IMR-90 (cell line): ENCODE results near the gene SLC26A5. TPM values are rescaled to one million over a fixed set of nuclear protein-coding genes. Genes with fewer than 3 reads are reported as not detected.
A peak's percentile ranks its signal among the peaks of the same experiment; 100 is the strongest.

Experiments used
- ATAC-seq: fragments of 200-7000 bp; cut with Tn5 transposase; 2 replicates; pipeline ENCODE4 v1.9.1; 2020; ENCODE audit warnings: low read depth, mild to moderate bottlenecking, moderate library complexity
- BruUV-seq: library from RNA; stranded (reverse); fragments of 400-500 nt; replicated peaks from 2 replicates; lab custom pipeline; 2021; lab: Mats Ljungman, UMichigan
- CTCF ChIA-PET: fragments of 300-600 bp; formaldehyde crosslinking; extraction: SDS; loops from one replicate; lab custom pipeline; 2021; ENCODE audit warnings: antibody characterized with exemption; lab: Yijun Ruan, JAX
- POLR2A ChIA-PET: fragments of 300-600 bp; sonication (Branson Sonifier 250); formaldehyde crosslinking; loops from one replicate; lab custom pipeline; 2022; ENCODE audit warnings: antibody characterized with exemption; ENCODE audit not compliant: unreplicated experiment; lab: Charles Lee
- DNase-seq: peaks from one replicate; pipeline ENCODE4 v3.0.0; 2013
- H2AFZ ChIP-seq: replicated peaks from 2 replicates; pipeline ENCODE3; 2013; ENCODE audit warnings: low read length, mild to moderate bottlenecking; ENCODE audit not compliant: poor library complexity
- H2AK5ac ChIP-seq: 2 replicates; pipeline ENCODE4 v1.6.1; 2013; ENCODE audit warnings: low read depth, low read length, inconsistent platforms
- H2AK9ac ChIP-seq: replicated peaks from 2 replicates; pipeline ENCODE3; 2013; ENCODE audit warnings: mild to moderate bottlenecking, low read depth, low read length, moderate library complexity; ENCODE audit not compliant: poor library complexity
- H2BK120ac ChIP-seq: 2 replicates; pipeline ENCODE4 v1.6.1; 2013; ENCODE audit warnings: low read depth, low read length, inconsistent platforms
- H2BK15ac ChIP-seq: 3 replicates; pipeline ENCODE4 v1.6.1; 2013; ENCODE audit warnings: low read depth, low read length, inconsistent platforms
- H2BK20ac ChIP-seq: 2 replicates; pipeline ENCODE4 v1.6.1; 2013; ENCODE audit warnings: low read depth, mild to moderate bottlenecking, inconsistent platforms, low read length, moderate library complexity
- H2BK5ac ChIP-seq: 2 replicates; pipeline ENCODE4 v1.6.1; 2013; ENCODE audit warnings: mild to moderate bottlenecking, low read depth, low read length, inconsistent platforms; ENCODE audit not compliant: poor library complexity, severe bottlenecking
- H3K14ac ChIP-seq: replicated peaks from 2 replicates; pipeline ENCODE4 v1.6.1; 2013; ENCODE audit warnings: low read depth, low read length, inconsistent platforms
- H3K18ac ChIP-seq: 2 replicates; pipeline ENCODE4 v1.6.1; 2013; ENCODE audit warnings: low read depth, low read length, control low read depth
- H3K23ac ChIP-seq: 2 replicates; pipeline ENCODE4 v1.6.1; 2013; ENCODE audit warnings: low read depth, low read length, inconsistent platforms
- H3K27ac ChIP-seq: 2 replicates; pipeline ENCODE4 v1.5.1; 2013; ENCODE audit warnings: mild to moderate bottlenecking, control low read depth, low read length; ENCODE audit not compliant: insufficient read depth
- H3K27me3 ChIP-seq: 2 replicates; pipeline ENCODE4 v1.6.1; 2013; ENCODE audit warnings: low read length; ENCODE audit not compliant: control insufficient read depth, insufficient read depth
- H3K36me3 ChIP-seq: 2 replicates; pipeline ENCODE4 v1.6.1; 2013; ENCODE audit warnings: low read length, mixed read lengths; ENCODE audit not compliant: control insufficient read depth, insufficient read depth
- H3K4ac ChIP-seq: 2 replicates; pipeline ENCODE4 v1.6.1; 2013; ENCODE audit warnings: low read depth, low read length, inconsistent platforms
- H3K4me1 ChIP-seq: 2 replicates; pipeline ENCODE4 v1.6.1; 2013; ENCODE audit warnings: low read length, mixed read lengths; ENCODE audit not compliant: control insufficient read depth, insufficient read depth
- H3K4me2 ChIP-seq: 2 replicates; pipeline ENCODE4 v1.6.1; 2013; ENCODE audit warnings: low read depth, mild to moderate bottlenecking, control low read depth, low read length, moderate library complexity
- H3K4me3 ChIP-seq: 2 replicates; pipeline ENCODE4 v1.5.1; 2013; ENCODE audit warnings: low read depth, mild to moderate bottlenecking, control low read depth, low read length, moderate library complexity; ENCODE audit not compliant: insufficient read depth
- H3K56ac ChIP-seq: 2 replicates; pipeline ENCODE4 v1.6.1; 2013; ENCODE audit warnings: low read length, inconsistent platforms; ENCODE audit not compliant: insufficient read depth; ENCODE audit errors: extremely low read depth
- H3K79me1 ChIP-seq, 2 experiments: 2 replicates each; pipeline ENCODE4 v1.6.1; 2013; ENCODE audit warnings: low read length in 2 of 2, inconsistent platforms in 1 of 2, low read depth in 1 of 2
- H3K9ac ChIP-seq: 2 replicates; pipeline ENCODE4 v1.6.1; 2013; ENCODE audit warnings: low read depth, low read length, control low read depth
- H3K9me1 ChIP-seq: 2 replicates; pipeline ENCODE4 v1.6.1; 2013; ENCODE audit warnings: low read length, inconsistent platforms; ENCODE audit not compliant: insufficient read depth
- H3K9me3 ChIP-seq: 2 replicates; pipeline ENCODE4 v1.6.1; 2013; ENCODE audit warnings: low read length; ENCODE audit not compliant: control insufficient read depth, insufficient read depth
- H4K20me1 ChIP-seq: 2 replicates; pipeline ENCODE4 v1.6.1; 2013; ENCODE audit warnings: low read length, inconsistent platforms; ENCODE audit not compliant: insufficient read depth
- H4K5ac ChIP-seq: 2 replicates; pipeline ENCODE4 v1.6.1; 2013; ENCODE audit warnings: mild to moderate bottlenecking, low read depth, low read length, control low read depth
- H4K8ac ChIP-seq, 2 experiments: 2 replicates each; pipeline ENCODE4 v1.6.1; 2013; ENCODE audit warnings: low read depth in 2 of 2, low read length in 2 of 2, control low read depth in 1 of 2, inconsistent platforms in 1 of 2
- H4K91ac ChIP-seq: 2 replicates; pipeline ENCODE4 v1.6.1; 2013; ENCODE audit warnings: low read depth, low read length, inconsistent platforms; ENCODE audit not compliant: insufficient read depth
- BHLHE40 ChIP-seq: fragments of 150-350 bp; IDR thresholded peaks from 2 replicates; pipeline ENCODE4 v1.6.1; 2016; ENCODE audit warnings: mild to moderate bottlenecking, low read depth, low read length
- CEBPB ChIP-seq: IDR thresholded peaks from 2 replicates; pipeline ENCODE4 v1.6.1; 2012; ENCODE audit warnings: low read depth, low read length, improper control_type of control experiment
- CHD1 ChIP-seq: IDR thresholded peaks from 2 replicates; pipeline ENCODE4 v1.6.1; 2012; ENCODE audit warnings: low read depth, low read length, improper control_type of control experiment
- CTCF ChIP-seq: conservative IDR thresholded peaks from 2 replicates; pipeline ENCODE4 v1.5.1; 2012; ENCODE audit warnings: mild to moderate bottlenecking, low read depth, low read length, improper control_type of control experiment
- FOS ChIP-seq: fragments of 150-350 bp; IDR thresholded peaks from 2 replicates; pipeline ENCODE4 v1.6.1; 2016; ENCODE audit warnings: low read depth, low read length
- MAFK ChIP-seq: IDR thresholded peaks from 2 replicates; pipeline ENCODE4 v1.6.1; 2012; ENCODE audit warnings: low read depth, low read length, improper control_type of control experiment
- MAZ ChIP-seq: IDR thresholded peaks from 2 replicates; pipeline ENCODE4 v1.6.1; 2012; ENCODE audit warnings: low read depth, mild to moderate bottlenecking, low read length, improper control_type of control experiment, moderate library complexity, borderline replicate concordance
- MXI1 ChIP-seq: IDR thresholded peaks from 2 replicates; pipeline ENCODE4 v1.6.1; 2012; ENCODE audit warnings: low read depth, mild to moderate bottlenecking, low read length, moderate library complexity, borderline replicate concordance
- NFE2L2 ChIP-seq: fragments of 150-350 bp; IDR thresholded peaks from 2 replicates; pipeline ENCODE4 v1.6.1; 2016; ENCODE audit warnings: low read depth, mild to moderate bottlenecking, low read length
- POLR2A ChIP-seq: IDR thresholded peaks from 2 replicates; pipeline ENCODE4 v1.6.1; 2012; ENCODE audit warnings: mild to moderate bottlenecking, low read depth, low read length
- RAD21 ChIP-seq: IDR thresholded peaks from 2 replicates; pipeline ENCODE4 v1.6.1; 2012; ENCODE audit warnings: low read length, improper control_type of control experiment
- RCOR1 ChIP-seq: IDR thresholded peaks from 2 replicates; pipeline ENCODE4 v1.6.1; 2012; ENCODE audit warnings: mild to moderate bottlenecking, low read length, improper control_type of control experiment; ENCODE audit not compliant: insufficient replicate concordance
- RFX5 ChIP-seq: IDR thresholded peaks from 2 replicates; pipeline ENCODE4 v1.8.0; 2012; ENCODE audit warnings: low read depth, mild to moderate bottlenecking, low read length, moderate library complexity
- SMC3 ChIP-seq: fragments of 150-350 bp; IDR thresholded peaks from 2 replicates; pipeline ENCODE4 v1.6.1; 2016; ENCODE audit warnings: low read depth, mild to moderate bottlenecking, antibody characterized with exemption, low read length, moderate library complexity
- WGBS, 2 experiments: methylation state at CpG; one replicate each; pipeline versions ENCODE4 v1.1.5 to v1.1.7; 2013; ENCODE audit warnings: missing lambda C conversion rate in 2 of 2; ENCODE audit not compliant: insufficient read length in 1 of 2; ENCODE audit errors: extremely low coverage in 2 of 2; 5-methylcytosine and 5-hydroxymethylcytosine counted together
- dilution Hi-C: fragments of 300-500 bp; cut with HindIII; formaldehyde crosslinking; loops from one replicate; pipeline ENCODE4 v1.14.3; 2018; ENCODE audit warnings: low sequenced_read_pairs; ENCODE audit not compliant: unreplicated experiment
- in situ Hi-C: fragments of 300-500 bp; cut with MboI; formaldehyde crosslinking; loops from 3 replicates; pipeline ENCODE4 v1.14.3; 2019; ENCODE audit warnings: low sequenced_read_pairs, inconsistent platforms, mixed read lengths
- intact Hi-C: fragments of 100-400 bp; cut with micrococcal nuclease; formaldehyde crosslinking; loops from 2 replicates; pipeline ENCODE4 v1.10.0; 2022
- polyA plus RNA-seq, 3 experiments: library from polyadenylated mRNA; depleted of rRNA; stranded (reverse); fragments of >200 nt; gene quantifications; 2 replicates each; pipeline ENCODE4 v1.2.3, GENCODE V29; 2012; ENCODE audit warnings: low replicate concordance in 1 of 3
- total RNA-seq: library from RNA; depleted of rRNA; stranded (reverse); fragments of >200 nt; gene quantifications from 2 replicates; pipeline ENCODE4 v1.2.3, GENCODE V29; 2012
- TF ChIP-seq, protein P1 (sequence below): fragments of 150-350 bp; IDR thresholded peaks from 2 replicates; pipeline ENCODE4 v1.6.1; 2017; ENCODE audit warnings: mild to moderate bottlenecking, antibody characterized with exemption, low read length, low read depth
- TF ChIP-seq, protein P2 (sequence below): fragments of 150-350 bp; IDR thresholded peaks from 2 replicates; pipeline ENCODE4 v1.6.1; 2016; ENCODE audit warnings: low read depth, mild to moderate bottlenecking, low read length, moderate library complexity, borderline replicate concordance

SLC26A5 gene
- total and polyA plus RNA-seq, 2 of the 4 experiments (the other 2 are of a cell fraction): not detected

- Histone ChIP-seq H3K4me2 (no peak overlapping the region), H3K56ac (no peak overlapping the region), H3K27ac (no peak overlapping the region), H3K4ac (no peak overlapping the region), H2BK5ac (no peak overlapping the region), H2AK9ac (no peak overlapping the region), H3K27me3 (peaks cover 5% of the 10 kb centered on the region), H2BK120ac (no peak overlapping the region), H2BK15ac (no peak overlapping the region), H4K20me1 (no peaks in the 10 kb centered on the region), H3K9me3 (no peaks in the 10 kb centered on the region), H2BK20ac (no peak overlapping the region), H3K9ac (no peak overlapping the region), H4K91ac (no peak overlapping the region), H3K18ac (no peak overlapping the region), H3K9me1 (no peaks in the 10 kb centered on the region), H2AK5ac (no peak overlapping the region), H3K4me1 (no peaks in the 10 kb centered on the region), H4K8ac (no peak overlapping the region), H2AFZ (no peak overlapping the region), H3K79me1 (no peaks in the 10 kb centered on the region), H3K14ac (no peak overlapping the region), H4K5ac (no peak overlapping the region), H3K23ac (no peak overlapping the region), H3K4me3 (no peak overlapping the region), H3K36me3 (no peaks in the 10 kb centered on the region)
- WGBS, 2 experiments: no CpG with 5 or more reads among the region's 2 CpGs
- ATAC-seq (peak; percentile 64), DNase-seq (peak; percentile 15)
- no TSS peak for BruUV-seq
- dilution Hi-C loops: no loop called here
- intact Hi-C loops: no loop called here
- TF ChIP-seq RFX5: no peak
- TF ChIP-seq MXI1: no peak
- TF ChIP-seq SMC3: no peak
- TF ChIP-seq FOS: no peak
- no peak for TF ChIP-seq MAZ
- TF ChIP-seq RCOR1: no peak
- TF ChIP-seq, protein P1, sequence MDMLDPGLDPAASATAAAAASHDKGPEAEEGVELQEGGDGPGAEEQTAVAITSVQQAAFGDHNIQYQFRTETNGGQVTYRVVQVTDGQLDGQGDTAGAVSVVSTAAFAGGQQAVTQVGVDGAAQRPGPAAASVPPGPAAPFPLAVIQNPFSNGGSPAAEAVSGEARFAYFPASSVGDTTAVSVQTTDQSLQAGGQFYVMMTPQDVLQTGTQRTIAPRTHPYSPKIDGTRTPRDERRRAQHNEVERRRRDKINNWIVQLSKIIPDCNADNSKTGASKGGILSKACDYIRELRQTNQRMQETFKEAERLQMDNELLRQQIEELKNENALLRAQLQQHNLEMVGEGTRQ: no peak
- no peak for TF ChIP-seq CEBPB
- no peak for TF ChIP-seq MAFK
- TF ChIP-seq POLR2A: no peak
- TF ChIP-seq NFE2L2: no peak
- no peak for TF ChIP-seq BHLHE40
- TF ChIP-seq CTCF: no peak
- TF ChIP-seq RAD21: no peak
- TF ChIP-seq CHD1: no peak
- TF ChIP-seq, protein P2, sequence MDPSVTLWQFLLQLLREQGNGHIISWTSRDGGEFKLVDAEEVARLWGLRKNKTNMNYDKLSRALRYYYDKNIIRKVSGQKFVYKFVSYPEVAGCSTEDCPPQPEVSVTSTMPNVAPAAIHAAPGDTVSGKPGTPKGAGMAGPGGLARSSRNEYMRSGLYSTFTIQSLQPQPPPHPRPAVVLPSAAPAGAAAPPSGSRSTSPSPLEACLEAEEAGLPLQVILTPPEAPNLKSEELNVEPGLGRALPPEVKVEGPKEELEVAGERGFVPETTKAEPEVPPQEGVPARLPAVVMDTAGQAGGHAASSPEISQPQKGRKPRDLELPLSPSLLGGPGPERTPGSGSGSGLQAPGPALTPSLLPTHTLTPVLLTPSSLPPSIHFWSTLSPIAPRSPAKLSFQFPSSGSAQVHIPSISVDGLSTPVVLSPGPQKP: no peak
- in situ Hi-C loops: no loop called here
- CTCF ChIA-PET: interaction anchor here (0.6 kb wide), 1 partner anchor 57 kb away, joined by 4 read pairs; no protein-coding TSS in a partner anchor
- POLR2A ChIA-PET: no interaction called here
Observed at GRCh38 chr7:103391976-103392375, 54.0 kb downstream of the SLC26A5 start.
